GM12878 (cell line): ENCODE results near the gene PUM2. TPM values are rescaled to one million over a fixed set of nuclear protein-coding genes. Genes with fewer than 3 reads are reported as not detected.

Source experiments
- ATAC-seq: fragments of 200-7000 bp; cut with Tn5 transposase; 3 replicates; pipeline ENCODE4 v1.9.1; 2020; ENCODE audit warnings: mild to moderate bottlenecking, moderate library complexity
- BruUV-seq: library from RNA; stranded (reverse); fragments of 400-500 nt; replicated peaks from 2 replicates; lab custom pipeline; 2021; lab: Mats Ljungman, UMichigan
- CTCF ChIA-PET: fragments of 300-600 bp; sonication (Branson Sonifier 250); formaldehyde crosslinking; extraction: SDS; loops from one replicate; lab custom pipeline; 2021; ENCODE audit warnings: inconsistent platforms; lab: Yijun Ruan, JAX
- POLR2A ChIA-PET: fragments of 350-600 bp; formaldehyde crosslinking; extraction: SDS; loops from one replicate; lab custom pipeline; 2021; ENCODE audit warnings: inconsistent platforms; lab: Charles Lee
- RAD21 ChIA-PET: fragments of 300-600 bp; sonication (Branson Sonifier 250); formaldehyde crosslinking; loops from one replicate; lab custom pipeline; 2023; ENCODE audit warnings: antibody characterized with exemption; ENCODE audit not compliant: unreplicated experiment; lab: Charles Lee
- SMC1A ChIA-PET: fragments of 300-600 bp; sonication (Branson Sonifier 250); formaldehyde crosslinking; loops from one replicate; lab custom pipeline; 2023; ENCODE audit not compliant: unreplicated experiment, uncharacterized antibody; lab: Charles Lee
- DNase-seq: peaks from one replicate; pipeline ENCODE4 v3.0.0-alpha.2; 2011; ENCODE audit warnings: low read depth, low spot score
- FAIRE-seq: peaks from 3 replicates; lab custom pipeline; 2011; peaks lifted over from hg19 to GRCh38; lab: Jason Lieb, UNC
- H2AFZ ChIP-seq: 2 replicates; pipeline ENCODE4 v1.6.0; 2011; ENCODE audit warnings: low read depth, low read length, control low read depth; ENCODE audit not compliant: control insufficient read depth
- H3K27ac ChIP-seq: 2 replicates; pipeline ENCODE4 v1.5.1; 2011; ENCODE audit warnings: control low read depth; ENCODE audit not compliant: control insufficient read depth, insufficient read depth
- H3K27me3 ChIP-seq, 2 experiments: replicated peaks in 1 of 2; 2 replicates each; pipeline versions ENCODE4 v1.6.0 to v1.6.1; 2011; ENCODE audit warnings: low read length in 1 of 2; ENCODE audit not compliant: control insufficient read depth in 2 of 2, insufficient read depth in 2 of 2
- H3K36me3 ChIP-seq, 2 experiments: 2 replicates each; pipeline ENCODE4 v1.5.1; 2011; ENCODE audit warnings: low read length in 1 of 2; ENCODE audit not compliant: control insufficient read depth in 2 of 2, insufficient read depth in 2 of 2
- H3K4me1 ChIP-seq: 2 replicates; pipeline ENCODE4 v1.6.1; 2011; ENCODE audit warnings: mild to moderate bottlenecking, low read length, moderate library complexity, mixed read lengths; ENCODE audit not compliant: control insufficient read depth, insufficient read depth
- H3K4me2 ChIP-seq: 2 replicates; pipeline ENCODE4 v1.6.0; 2011; ENCODE audit warnings: control low read depth; ENCODE audit not compliant: control insufficient read depth, insufficient read depth
- H3K4me3 ChIP-seq: fragments of 200-600 bp; sonication (generic); 2 replicates; pipeline ENCODE4 v1.5.1; 2016
- H3K79me2 ChIP-seq: 2 replicates; pipeline ENCODE4 v1.6.0; 2011; ENCODE audit warnings: low read length; ENCODE audit not compliant: control insufficient read depth, insufficient read depth
- H3K9ac ChIP-seq: 2 replicates; pipeline ENCODE4 v1.8.0; 2011; ENCODE audit warnings: low read length, control low read depth, mixed read lengths; ENCODE audit not compliant: control insufficient read depth, insufficient read depth
- H3K9me3 ChIP-seq: replicated peaks from 3 replicates; pipeline ENCODE4 v1.5.1; 2011; ENCODE audit warnings: mild to moderate bottlenecking, low read length; ENCODE audit not compliant: control insufficient read depth, insufficient read depth
- H4K20me1 ChIP-seq: 2 replicates; pipeline ENCODE4 v1.6.0; 2011; ENCODE audit not compliant: control insufficient read depth, insufficient read depth
- CBFB ChIP-seq: IDR thresholded peaks from 2 replicates; pipeline ENCODE4 v1.6.1; 2016; ENCODE audit warnings: antibody characterized with exemption, low read depth
- EGR1 ChIP-seq, 2 experiments: IDR thresholded peaks; 1 replicate in 1 of 2; 2 replicates in 1 of 2; pipeline ENCODE4 v1.6.1; 2011 to 2012; ENCODE audit warnings: low read depth in 2 of 2, low read length in 2 of 2, borderline replicate concordance in 1 of 2, mild to moderate bottlenecking in 1 of 2, moderate library complexity in 1 of 2
- PBX3 ChIP-seq: IDR thresholded peaks from 2 replicates; pipeline ENCODE4 v1.6.1; 2011; ENCODE audit warnings: mild to moderate bottlenecking, low read depth, low read length, moderate library complexity; ENCODE audit not compliant: insufficient replicate concordance
- RAD51 ChIP-seq: fragments of 450-650 bp; IDR thresholded peaks from 2 replicates; pipeline ENCODE4 v1.6.1; 2016; ENCODE audit warnings: moderate library complexity, mild to moderate bottlenecking, inconsistent platforms
- WGBS: methylation state at CpG from one replicate; pipeline ENCODE4 v1.1.6; 2016; ENCODE audit warnings: low lambda C conversion rate; ENCODE audit not compliant: insufficient replicate concordance, insufficient coverage; ENCODE audit errors: missing lambda C conversion rate; 5-methylcytosine and 5-hydroxymethylcytosine counted together
- in situ Hi-C: fragments of 300-500 bp; cut with MboI; formaldehyde crosslinking; loops from 9 replicates; pipeline ENCODE4 v1.14.3; 2018; ENCODE audit warnings: mixed read lengths
- intact Hi-C: fragments of 100-400 bp; cut with micrococcal nuclease; formaldehyde crosslinking; loops from one replicate; pipeline ENCODE4 v1.14.2; 2022; ENCODE audit not compliant: unreplicated experiment
- polyA plus RNA-seq, 11 experiments: library from polyadenylated mRNA; depleted of rRNA in 4 of 11; unstranded in 6 of 11; stranded (reverse) in 5 of 11; fragments of >200 nt; fragmentation: Nextera tagmentation in 4 of 11; fragmentation: Illumina TruSeq in 1 of 11; extraction: Ambion mirVana in 4 of 11; extraction: Trizol in 1 of 11; gene quantifications; 1 replicate in 1 of 11; 2 replicates in 10 of 11; pipeline versions ENCODE4 v1.2.1 to v1.2.3, GENCODE V29; 2011 to 2016; ENCODE audit warnings: inconsistent platforms in 2 of 11, missing spikeins in 2 of 11, low read depth in 1 of 11
- total RNA-seq, 4 experiments: library from RNA; depleted of rRNA in 3 of 4; stranded (reverse); fragments of >200 nt in 3 of 4; fragmentation: Illumina TruSeq in 1 of 4; extraction: Trizol in 1 of 4; gene quantifications; 2 replicates each; pipeline versions ENCODE4 v1.2.1 to v1.2.3, GENCODE V29; 2013 to 2021

Gene PUM2
- total and polyA plus RNA-seq, 10 of the 15 experiments (the other 5 are each of a cell fraction or from before 2014, with no cell fraction given): 14.5 to 87.6 (median 29.4) TPM

GRCh38 chr2:20349513-20349921 is 1.1 kb downstream of the PUM2 start:
- H3K79me2 ChIP-seq: peaks cover 59% of the 10 kb centered on the region
- H3K4me3 ChIP-seq: peak overlapping the region; percentile 77
- DNase-seq (no peak), ATAC-seq (no peak), FAIRE-seq (no peak)
- peaks cover 15% of the 10 kb centered on the region for H3K4me1 ChIP-seq
- H3K9ac ChIP-seq: peak overlapping the region; percentile 80
- peak overlapping the region; percentile 89 for H3K27ac ChIP-seq
- WGBS: under 1% methylated on average over 5 of the region's 5 CpGs
- H3K4me2 ChIP-seq: peak overlapping the region; percentile 88
- no peaks in the 10 kb centered on the region for H3K27me3 ChIP-seq
- intact Hi-C loops: no loop called here
- BruUV-seq: TSS peak; percentile 66
- H4K20me1 ChIP-seq: peaks cover 12% of the 10 kb centered on the region
- CTCF ChIA-PET: interaction anchor here (0.9 to 5.1 kb wide), 3 partner anchors 21 to 292 kb away, joined by 3 to 74 read pairs (median 3); no protein-coding TSS in a partner anchor
- SMC1A ChIA-PET: interaction anchor here (0.7 to 4.6 kb wide), 9 partner anchors 9 to 282 kb away, joined by 3 to 48 read pairs (median 3); no protein-coding TSS in a partner anchor
- H2AFZ ChIP-seq: no peak overlapping the region
- in situ Hi-C loops: no loop called here
- TF ChIP-seq EGR1 (IDR thresholded peaks at IDR 0.05; ENCODE audit: borderline replicate concordance in 1 of 2, low read depth in 2 of 2, low read length in 2 of 2): no peak
- no peak for TF ChIP-seq CBFB
- peak; percentile 68 for TF ChIP-seq RAD51
- TF ChIP-seq PBX3: no peak
- H3K36me3 ChIP-seq: peaks cover 0 to 3% of the 10 kb centered on the region in 2 experiments; a peak in 2 of 4 replicates
- RAD21 ChIA-PET: interaction anchor here (1.0 to 1.8 kb wide), 2 partner anchors 25 to 41 kb away, joined by 4 to 5 read pairs; no protein-coding TSS in a partner anchor
- POLR2A ChIA-PET: interaction anchor here (0.6 to 4.5 kb wide), 7 partner anchors 10 to 175 kb away, joined by 3 to 24 read pairs (median 4); no protein-coding TSS in a partner anchor
- H3K9me3 ChIP-seq: no peaks in the 10 kb centered on the region; the same call in 2 of the 3 replicates
